RCC 7860 (cell line): ENCODE data around the gene ATP7A.
"Not testable (repeated sequence)": the region's sequence is repeated elsewhere in the genome, so short reads cannot be mapped to it uniquely, and the experiment has no call there.

ENCODE experiments used
- DNase-seq: peaks from one replicate; pipeline ENCODE4 v3.0.0-alpha.2; 2015; ENCODE audit warnings: low spot score
- FAIRE-seq: peaks from 2 replicates; lab custom pipeline; 2012; peaks lifted over from hg19 to GRCh38; lab: Jason Lieb, UNC

ATP7A gene

GRCh38 chrX:77938083-77938680 is 27.7 kb downstream of the ATP7A start:
- FAIRE-seq, result no peak
- no peak for DNase-seq

DNA sequence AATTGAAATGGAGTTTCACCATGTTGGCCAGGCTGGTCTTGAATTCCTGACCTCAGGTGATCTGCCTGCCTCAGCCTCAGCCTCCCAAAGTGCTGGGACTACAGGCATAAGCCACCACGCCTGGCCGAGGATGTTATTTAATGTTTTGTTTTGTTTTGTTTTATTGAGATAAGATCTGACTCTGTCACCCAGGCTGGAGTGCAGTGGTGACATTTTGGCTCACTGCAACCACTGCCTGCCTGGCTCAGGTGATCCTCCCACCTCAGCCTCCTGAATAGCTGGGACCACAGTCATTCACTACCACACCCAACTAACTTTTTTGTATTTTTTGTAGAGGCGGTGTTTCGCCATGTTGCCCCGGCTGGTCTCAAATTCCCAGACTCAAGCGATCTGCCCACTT is 34.5 kb downstream of the ATP7A start:
- DNase-seq, FAIRE-seq: not testable (repeated sequence)

- FAIRE-seq (no peak), DNase-seq (no peak)
These were observed 35.5 kb downstream of the ATP7A start for GRCh38 chrX:77945910-77946545.

DNA sequence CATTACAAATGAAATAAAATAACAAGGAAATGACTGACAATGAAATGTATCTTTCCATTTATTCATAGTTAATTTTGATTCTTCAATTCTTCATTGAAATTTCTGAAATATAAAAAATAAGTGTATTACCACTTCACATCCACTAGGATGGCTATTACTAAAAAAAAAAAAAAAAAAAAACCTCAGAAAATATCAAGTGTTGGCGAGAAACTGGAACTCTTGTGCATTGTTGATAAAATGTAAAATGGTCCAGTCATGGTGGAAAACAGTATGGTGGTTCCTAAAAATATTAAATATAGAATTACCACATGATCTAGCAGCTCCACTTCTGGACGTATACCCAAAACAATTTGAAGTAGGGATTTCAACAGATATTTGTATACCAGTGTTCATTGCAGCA is 36.1 kb downstream of the ATP7A start:
- DNase-seq, result no peak
- no peak for FAIRE-seq

GRCh38 chrX:77949840-77950239 is 39.3 kb downstream of the ATP7A start:
- FAIRE-seq (no peak), DNase-seq (no peak)

DNA sequence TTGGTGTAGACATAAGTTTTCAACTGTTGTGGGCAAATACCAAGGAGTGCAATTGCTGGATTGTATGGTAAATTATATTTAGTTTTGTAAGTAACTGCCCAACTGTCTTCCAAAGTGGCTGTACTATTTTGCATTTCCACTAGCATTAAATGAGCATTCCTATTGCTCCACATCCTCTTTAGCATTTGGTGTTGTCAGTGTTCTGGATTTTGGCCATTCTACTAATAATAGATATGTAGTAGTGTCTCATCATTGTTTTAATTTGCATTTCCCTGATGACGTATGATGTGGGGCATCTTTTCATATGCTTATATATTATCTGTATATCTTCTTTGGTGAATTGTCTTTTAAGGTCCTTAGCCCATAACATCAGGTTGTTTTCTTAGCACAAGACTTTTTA is 41.7 kb downstream of the ATP7A start:
- DNase-seq, result no peak
- no peak for FAIRE-seq

DNA sequence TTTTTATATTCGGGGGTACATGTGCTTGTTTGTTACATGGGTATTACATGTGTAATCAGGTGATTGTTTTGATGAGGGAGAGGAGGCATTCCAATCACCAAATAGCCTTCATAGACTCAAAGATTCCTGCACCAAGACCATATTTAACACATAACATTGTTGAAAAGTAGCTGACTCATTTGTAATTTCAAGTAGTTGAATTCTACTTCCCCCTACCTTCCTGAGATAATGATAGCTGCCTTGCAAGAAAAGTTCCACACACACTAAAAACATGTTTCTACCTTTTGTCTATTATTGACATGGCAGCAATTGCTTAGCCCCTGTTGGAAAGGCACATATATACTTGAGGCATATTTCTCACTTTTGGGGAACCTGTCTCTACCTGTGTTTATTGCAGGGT is 42.8 kb downstream of the ATP7A start:
- no peak for DNase-seq
- no peak for FAIRE-seq

GRCh38 chrX:77953708-77954107 is 43.2 kb downstream of the ATP7A start:
- DNase-seq (no peak), FAIRE-seq (no peak)

GRCh38 chrX:77960567-77960966 is 50.1 kb downstream of the ATP7A start:
- DNase-seq (no peak), FAIRE-seq (no peak)

DNA sequence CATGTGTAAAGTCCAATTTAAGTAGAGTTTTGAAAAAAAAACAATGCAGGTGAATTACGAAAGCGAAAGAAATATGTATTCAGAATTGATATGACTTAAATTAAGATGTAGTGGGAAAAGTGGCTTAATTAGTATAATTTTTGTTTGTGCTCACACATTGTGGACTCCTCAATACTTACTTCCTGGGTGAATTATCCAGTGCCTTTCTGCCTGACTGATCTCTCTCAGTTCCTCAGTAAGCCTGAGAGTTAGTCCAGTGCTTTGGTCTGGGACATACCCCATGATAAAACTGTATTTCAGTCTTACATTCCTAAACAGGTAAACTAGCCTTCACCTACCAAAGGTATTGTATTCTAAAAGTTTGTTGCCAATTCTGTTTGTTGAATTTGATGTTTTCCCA is 50.6 kb downstream of the ATP7A start:
- FAIRE-seq, result no peak
- DNase-seq, result no peak

GRCh38 chrX:77962068-77962902 is 51.8 kb downstream of the ATP7A start:
- no peak for DNase-seq
- no peak for FAIRE-seq

DNA sequence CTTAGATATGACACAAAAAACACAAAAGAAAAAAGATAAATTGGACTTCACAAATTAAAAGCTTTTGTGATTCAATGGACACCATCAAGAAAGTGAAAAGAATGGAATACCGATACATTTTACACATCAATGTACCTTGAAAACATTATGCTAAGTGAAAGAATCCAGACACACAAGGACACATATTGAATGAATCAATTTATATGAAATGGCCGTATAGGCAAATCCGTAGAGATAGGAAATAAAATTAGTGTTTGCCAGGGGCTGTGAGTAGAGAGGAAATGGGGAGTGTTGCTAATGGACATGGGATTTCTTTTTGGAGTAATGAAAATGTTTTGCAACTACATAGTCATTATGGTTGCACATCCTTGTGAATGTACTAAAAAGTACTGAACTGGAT is 55.9 kb downstream of the ATP7A start:
- FAIRE-seq (no peak), DNase-seq (no peak)

DNA sequence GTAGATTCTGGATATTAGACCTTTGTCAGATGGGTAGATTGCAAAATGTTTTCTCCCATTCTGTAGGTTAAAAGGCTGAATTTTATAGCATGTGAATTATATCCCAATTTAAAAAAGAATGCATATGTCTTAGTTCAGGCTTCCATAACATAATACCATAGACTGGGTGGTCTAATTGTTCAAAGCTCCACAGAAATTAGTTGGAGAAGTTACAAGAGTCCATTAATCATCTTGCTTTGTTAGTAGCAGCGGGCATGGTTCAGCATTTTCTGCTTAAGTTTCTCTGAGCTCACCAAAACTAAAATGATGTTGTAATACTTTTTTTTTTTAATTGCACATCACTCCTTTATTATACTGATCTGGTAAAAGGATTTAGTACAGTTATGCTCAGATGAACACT is 57.1 kb downstream of the ATP7A start:
- no peak for DNase-seq
- no peak for FAIRE-seq

- FAIRE-seq (no peak), DNase-seq (no peak)
These were observed 59.0 kb downstream of the ATP7A start, which contains the start of gene PGAM4 for GRCh38 chrX:77969538-77969937. PGAM4 (minus strand) TSS chrX:77969638; CDS start chrX:77969638, 0 bp downstream.

DNA sequence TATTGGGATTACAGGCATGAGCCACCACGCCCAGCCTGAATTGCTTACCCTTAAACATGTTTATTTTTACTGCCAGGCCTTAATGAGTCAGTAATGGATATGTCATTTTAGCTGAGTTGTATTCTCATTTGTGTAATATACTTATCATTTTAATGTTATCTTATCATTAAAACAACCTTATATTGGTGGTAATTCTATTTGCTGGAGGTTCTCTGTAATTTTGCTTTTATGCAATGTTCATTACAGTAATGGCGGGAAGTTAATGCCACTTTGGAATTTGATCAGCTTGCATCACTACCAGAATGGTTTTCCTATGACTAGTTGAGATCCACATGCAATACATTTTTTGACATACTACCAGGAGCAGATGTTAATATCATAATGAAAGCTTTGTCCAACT is 65.3 kb downstream of the ATP7A start:
- DNase-seq (no peak), FAIRE-seq (no peak)

GRCh38 chrX:77977095-77977494 is 66.6 kb downstream of the ATP7A start:
- DNase-seq (no peak), FAIRE-seq (no peak)

- FAIRE-seq (no peak), DNase-seq (no peak)
These were observed 67.0 kb downstream of the ATP7A start for GRCh38 chrX:77977518-77977917.

DNA sequence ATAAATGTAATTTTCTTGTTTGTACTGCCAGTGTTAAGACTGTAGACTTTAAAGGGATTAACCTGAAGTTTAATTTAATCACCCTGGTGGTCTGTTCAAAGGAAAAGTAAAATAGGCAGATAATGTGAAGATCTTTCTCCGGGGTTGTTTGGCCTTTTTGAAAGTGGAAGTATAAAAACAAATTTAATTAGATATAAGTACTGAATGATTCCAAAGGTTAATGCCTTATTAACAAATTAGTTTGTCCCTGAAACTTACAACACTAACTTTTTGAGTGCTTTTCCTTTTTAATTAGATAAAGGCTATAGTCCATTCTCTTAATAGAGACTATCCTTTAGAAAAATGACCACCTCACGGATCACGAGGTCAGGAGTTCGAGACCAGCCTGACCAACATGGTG is 69.4 kb downstream of the ATP7A start:
- no peak for FAIRE-seq
- no peak for DNase-seq

DNA sequence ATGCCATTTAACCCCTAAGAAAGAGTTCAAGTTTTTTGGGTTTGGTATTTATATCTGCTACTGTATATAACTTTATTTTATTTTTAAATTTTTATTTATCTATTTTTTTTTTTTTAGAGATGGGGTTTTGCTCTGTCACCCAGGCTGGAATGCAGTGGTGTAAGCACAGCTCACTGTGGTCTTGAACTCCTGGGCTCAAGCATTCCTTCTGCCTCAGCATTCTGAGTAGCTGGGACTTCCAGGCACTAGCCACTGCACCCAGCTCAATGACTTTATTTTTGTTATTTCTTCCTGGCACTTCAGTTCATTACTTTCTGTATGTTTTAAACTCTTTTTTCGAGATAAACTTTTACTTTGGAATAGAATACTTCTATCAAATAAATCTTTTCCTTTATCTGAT is 101.4 kb downstream of the ATP7A start:
- no peak for DNase-seq
- no peak for FAIRE-seq

GRCh38 chrX:78019586-78020483 is 109.3 kb downstream of the ATP7A start:
- no peak for DNase-seq
- FAIRE-seq, result no peak
